Epithelial cell of prostate (primary cell): ENCODE measurements around the gene PDE11A.

Experiments used
- DNase-seq: peaks from one replicate; pipeline ENCODE4 v3.0.0-alpha.2; 2011; ENCODE audit warnings: low read depth, low spot score
- H3K27ac ChIP-seq: fragments of 450-650 bp; 2 replicates; pipeline ENCODE4 v1.5.1; 2017; ENCODE audit warnings: mild to moderate bottlenecking

Gene PDE11A

GRCh38 chr2:177712462-177712861 lies 360.1 kb downstream of the PDE11A start:
- H3K27ac ChIP-seq, result no peak overlapping the region
- no peak for DNase-seq

DNA sequence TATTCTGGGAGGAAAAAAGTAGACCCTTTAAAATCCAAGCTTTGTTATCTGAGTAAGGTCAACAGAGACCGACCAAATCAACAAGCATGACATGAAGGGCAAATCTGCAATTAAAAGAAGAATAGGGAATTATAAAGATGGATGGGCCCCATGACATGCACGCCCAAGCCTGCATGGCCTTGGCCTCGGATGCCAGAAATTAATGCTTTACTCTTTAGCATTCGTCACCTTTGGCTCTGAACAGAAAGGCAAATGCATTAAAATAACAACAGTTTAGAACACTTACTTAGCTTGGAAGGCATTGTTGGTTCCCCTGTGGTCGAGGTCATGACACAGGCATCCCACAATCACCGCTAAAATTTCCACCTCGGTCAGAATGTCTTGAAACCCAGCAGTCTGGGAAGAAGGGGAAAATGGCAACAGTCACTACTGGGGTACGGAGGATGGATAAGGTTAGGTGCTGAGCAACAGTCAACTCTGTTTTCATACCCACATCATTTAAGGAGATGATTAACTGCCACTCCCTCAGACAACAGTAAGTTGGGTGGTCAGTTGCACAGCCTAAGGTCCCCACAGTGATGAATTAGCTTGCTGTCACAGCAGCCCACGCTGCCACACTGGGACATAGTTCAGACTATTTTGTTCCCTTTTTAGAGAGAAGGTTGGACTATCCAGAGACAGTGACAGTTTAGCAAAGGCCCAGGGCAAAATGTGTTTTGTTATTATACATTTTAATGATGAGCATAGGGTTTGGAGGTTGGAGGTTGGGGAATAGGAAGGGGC lies 360.9 kb downstream of the PDE11A start:
- H3K27ac ChIP-seq, result no peak overlapping the region
- DNase-seq, result no peak

- no peak for DNase-seq
- H3K27ac ChIP-seq, result no peak overlapping the region
Observed at GRCh38 chr2:177710889-177711288, 361.7 kb downstream of the PDE11A start.

- DNase-seq, result no peak
- H3K27ac ChIP-seq, result no peak overlapping the region
Observed at GRCh38 chr2:177709986-177710401, 362.6 kb downstream of the PDE11A start.

DNA sequence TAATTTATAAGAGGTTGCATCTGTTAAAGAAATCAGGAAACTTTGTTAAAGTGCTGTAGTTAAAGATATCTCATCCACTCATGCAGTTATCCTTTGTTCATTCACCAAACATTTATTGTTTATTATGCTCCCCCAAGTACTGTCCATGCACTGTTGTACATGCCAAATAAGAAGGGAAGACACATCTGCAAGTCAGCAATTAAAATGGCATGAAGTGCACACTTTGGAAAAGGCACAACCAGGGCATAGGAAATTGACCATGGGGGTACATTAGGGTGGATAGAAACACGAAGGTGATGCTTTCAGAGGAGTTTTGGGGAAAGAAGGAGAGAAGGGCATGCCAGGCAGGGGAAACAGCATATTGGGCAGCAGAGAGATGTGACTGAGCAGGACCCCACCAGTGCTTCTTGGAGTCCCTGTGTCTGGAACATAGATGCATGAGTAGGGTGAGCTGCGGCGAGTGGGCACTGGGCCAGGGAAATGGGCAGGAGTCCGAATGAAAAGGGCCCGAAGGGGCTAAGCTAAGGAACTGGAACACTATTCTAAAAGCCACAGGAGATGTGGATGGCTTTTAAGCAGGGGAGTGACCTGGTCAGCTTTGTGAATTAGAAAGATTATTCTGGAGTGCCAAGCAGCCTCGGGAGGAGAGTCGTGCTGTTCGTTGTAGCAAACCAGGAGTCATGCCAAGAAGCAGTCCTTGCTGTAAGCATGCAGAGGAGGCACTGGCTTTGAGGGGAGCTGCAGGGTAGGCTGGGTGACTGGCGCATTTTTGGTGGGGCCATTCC lies 363.7 kb downstream of the PDE11A start:
- DNase-seq, result no peak

DNA sequence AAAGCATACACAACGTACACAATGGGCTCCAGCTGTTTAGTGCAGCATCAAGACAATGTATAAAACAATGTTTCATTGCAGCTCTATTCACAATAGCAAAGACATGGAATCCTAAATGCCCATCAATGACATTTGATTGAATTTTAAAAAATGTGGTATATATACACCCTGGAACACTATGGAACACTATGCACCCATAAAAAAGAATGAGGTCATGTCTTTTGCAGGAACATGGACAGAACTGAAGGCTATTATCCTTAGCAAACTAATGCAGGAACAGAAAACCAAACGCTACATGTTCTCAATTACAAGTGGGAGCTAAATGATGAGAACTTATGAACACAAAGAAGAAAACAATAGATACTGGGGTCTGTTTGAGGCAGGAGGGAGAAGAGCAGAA lies 364.5 kb downstream of the PDE11A start:
- no peak for DNase-seq
- H3K27ac ChIP-seq, result no peak overlapping the region

More for the DNA sequence above, 363.7 kb downstream of the PDE11A start:
- no peak overlapping the region for H3K27ac ChIP-seq

DNA sequence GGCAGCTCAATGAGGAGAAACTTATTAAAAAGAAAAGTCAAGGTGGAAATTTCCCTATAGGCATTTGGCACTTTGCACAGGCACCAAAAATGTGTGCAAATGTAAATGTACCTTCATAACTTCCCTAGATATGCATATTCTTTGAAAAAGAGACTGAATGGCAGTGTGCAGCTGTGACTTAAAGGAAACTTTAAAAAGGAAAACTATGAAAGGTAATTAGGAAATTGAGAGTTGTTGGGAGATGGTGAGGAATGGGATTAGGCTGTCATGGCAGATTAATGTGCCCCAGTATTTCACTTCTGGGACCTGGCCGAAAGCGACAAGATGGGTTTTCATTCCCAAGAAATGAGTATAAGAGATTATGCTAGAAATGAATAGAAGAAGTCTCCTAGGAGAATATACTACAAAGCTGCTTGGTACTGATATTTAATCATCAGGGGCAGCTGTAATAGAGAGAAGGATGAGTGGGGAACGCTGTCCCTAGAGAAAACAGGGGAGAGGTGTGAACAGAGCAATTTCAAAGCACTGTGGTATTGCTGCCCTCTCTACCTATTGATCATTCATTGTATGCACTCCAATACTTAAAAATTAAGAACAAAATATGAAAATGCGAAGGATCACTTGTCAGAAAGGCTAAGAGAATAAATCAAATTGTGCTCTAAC lies 366.9 kb downstream of the PDE11A start:
- no peak overlapping the region for H3K27ac ChIP-seq
- DNase-seq, result no peak

DNA sequence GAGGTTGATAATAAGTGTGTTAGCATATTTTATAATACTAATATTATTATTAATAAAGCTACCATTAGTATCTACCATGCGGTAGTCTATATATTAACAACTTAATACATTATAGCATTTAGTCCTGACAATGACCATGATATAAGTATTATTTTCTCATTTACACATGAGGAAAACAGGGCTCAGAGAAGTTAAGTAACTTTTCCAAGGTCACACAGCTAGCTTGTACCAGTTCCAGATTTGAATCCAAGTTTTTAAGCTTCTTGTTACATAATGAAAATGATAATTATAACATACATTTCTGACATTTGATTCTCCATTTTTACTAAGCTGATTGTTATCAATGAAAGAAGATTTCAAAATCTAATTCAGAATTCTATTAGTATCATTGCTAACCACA lies 369.4 kb downstream of the PDE11A start:
- no peak overlapping the region for H3K27ac ChIP-seq
- no peak for DNase-seq

GRCh38 chr2:177698281-177698680 lies 374.3 kb downstream of the PDE11A start:
- H3K27ac ChIP-seq, result no peak overlapping the region
- DNase-seq, result no peak

DNA sequence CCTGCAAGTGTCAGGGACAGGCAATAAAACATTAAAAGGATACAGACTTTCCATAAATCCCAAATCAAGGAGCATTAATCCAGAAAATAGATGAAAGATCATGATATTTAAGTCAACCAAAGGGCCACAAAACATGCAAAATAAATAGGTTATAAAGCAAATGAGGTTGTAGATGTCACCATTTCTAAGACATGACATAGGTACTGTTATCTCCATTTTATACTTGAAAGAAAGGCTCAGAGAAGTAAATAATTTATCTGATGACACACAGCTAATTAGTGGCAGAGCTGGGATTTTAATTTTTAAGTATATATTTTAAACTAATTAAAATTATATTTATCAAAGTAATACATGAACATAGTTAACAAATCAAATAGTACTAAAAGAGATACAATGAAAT lies 378.2 kb downstream of the PDE11A start:
- no peak overlapping the region for H3K27ac ChIP-seq
- no peak for DNase-seq

DNA sequence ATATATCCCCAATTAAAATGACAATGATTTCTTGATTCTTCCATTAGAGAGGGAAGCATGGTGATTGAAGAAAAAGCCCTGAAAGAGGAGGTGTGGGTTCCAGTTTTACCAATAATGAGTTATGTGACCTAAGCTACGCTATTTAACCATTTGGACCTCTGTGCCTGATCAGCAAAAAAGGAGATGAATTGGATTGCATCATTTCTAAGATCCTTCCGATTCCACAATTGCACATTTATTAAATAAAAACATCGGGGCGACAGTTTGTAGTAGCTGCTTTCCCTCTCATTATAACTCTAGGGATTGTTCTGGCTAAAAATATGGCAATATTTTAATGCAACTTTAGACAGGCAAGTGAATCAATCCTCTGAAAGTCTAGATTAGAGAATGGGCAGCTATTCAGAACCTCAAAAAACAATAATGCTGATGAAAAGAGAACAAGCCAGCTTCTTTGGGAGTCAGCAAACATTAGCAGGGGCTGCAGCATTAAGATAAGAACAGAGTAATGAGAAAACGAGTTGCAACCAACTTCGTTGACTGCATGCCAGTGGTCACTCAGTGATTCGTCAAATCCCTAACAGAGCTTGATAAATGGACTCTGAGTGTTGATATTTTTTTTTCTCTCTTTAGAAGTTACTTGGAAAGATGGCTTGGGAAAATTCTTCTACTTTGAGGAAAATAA lies 378.8 kb downstream of the PDE11A start:
- no peak for DNase-seq

DNA sequence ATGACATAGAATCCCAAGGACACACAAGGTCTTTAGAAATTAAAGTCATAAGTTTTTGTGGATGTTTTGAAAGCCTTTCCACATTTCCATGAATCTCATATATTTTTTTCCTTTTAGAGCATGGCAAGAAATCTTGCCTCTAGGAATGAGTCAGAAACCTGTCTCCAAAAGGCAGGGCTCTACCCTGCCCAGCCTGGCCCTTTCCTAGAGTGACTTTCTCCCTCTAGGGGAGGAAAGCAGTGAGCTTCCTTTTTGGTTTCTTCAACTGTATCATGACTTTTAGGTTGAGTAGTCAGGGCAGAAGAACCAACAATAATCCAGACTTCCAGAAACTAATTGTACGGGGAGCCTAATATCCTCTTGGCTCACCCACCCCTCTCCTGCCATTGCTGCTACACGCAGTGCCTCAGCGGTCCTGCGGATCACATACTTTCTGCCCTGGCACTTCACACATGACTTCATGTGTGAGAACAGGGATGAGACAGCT lies 379.8 kb downstream of the PDE11A start:
- peak; percentile 31 for DNase-seq

More for the DNA sequence above, 378.8 kb downstream of the PDE11A start:
- H3K27ac ChIP-seq, result no peak overlapping the region

DNA sequence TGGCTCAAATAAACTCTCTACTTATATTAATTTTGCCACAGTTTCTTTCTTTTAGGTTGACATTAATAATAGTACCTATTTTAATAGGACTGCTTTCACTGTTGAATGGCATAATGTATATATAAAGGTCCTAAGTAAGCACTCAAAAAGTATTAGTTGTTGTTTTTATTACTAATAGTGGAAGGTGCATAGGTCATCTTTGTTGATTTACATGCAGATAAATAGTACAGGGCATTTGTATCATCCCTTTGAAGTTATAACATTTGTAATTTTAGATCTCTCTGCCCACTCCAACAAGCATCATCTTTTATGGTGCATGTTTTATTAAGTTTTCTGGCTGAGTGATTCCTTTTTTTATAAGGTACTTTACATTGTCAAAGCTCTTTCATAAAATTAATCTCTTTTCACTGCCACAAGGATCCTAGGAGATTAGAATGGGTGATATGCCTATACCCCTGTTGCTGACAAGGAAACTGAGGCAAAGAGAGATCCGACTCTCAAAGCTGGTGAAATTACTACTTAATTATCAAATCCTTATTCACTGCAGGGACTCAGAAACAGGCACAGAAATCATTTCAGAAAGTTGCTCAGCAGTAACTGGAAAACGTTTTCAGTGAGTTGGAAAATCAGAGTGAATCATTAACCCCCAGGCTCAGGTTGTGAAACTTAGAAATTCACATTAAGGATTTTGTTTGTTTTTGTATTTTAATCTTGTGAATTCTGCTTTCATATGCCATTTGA lies 380.4 kb downstream of the PDE11A start:
- DNase-seq, result no peak
- H3K27ac ChIP-seq, result peak overlapping the region; percentile 29

More for the DNA sequence above, 379.8 kb downstream of the PDE11A start:
- peak overlapping the region; percentile 29 for H3K27ac ChIP-seq

- H3K27ac ChIP-seq, result no peak overlapping the region
- DNase-seq, result no peak
Observed at GRCh38 chr2:177691177-177691576, 381.4 kb downstream of the PDE11A start.

DNA sequence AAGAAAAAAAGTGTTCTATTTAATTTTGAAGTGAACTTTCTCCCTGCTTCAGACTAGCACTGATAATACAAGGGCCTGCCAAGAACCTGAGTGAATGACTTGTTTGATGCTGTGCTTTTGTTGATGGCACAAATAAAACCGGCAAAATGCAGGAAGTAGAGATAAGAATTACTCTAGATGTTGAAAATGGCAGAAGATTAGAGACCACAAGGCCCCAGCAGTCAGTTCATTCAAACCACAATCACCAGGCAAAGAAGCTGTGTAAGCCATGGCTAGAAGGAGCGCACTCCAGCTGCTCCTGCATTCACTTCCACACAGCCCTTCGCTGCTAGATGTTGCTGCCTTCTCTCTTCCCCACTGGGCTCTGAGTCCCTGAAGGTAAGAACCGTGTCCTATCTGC lies 383.0 kb downstream of the PDE11A start:
- no peak for DNase-seq
- no peak overlapping the region for H3K27ac ChIP-seq

DNA sequence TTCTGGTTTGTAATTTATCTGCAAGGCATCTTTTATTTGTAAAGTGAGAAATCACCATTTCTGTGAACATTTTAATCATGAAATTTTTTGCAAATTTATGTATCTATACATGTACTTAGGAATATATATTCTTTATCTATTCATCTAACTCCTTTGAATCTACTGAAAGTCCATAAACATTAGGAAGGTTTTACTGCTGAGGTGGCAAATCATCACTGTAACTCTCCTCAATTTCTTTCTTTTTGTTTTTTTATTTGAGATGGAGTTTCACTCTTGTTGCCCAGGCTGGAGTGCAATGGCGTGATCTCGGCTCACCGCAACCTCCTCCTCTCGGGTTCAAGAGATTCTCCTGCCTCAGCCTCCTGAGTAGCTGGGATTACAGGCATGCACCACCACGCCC lies 383.7 kb downstream of the PDE11A start:
- DNase-seq, result no peak
- no peak overlapping the region for H3K27ac ChIP-seq

- DNase-seq, result no peak
- no peak overlapping the region for H3K27ac ChIP-seq
Observed at GRCh38 chr2:177683661-177684069, 388.9 kb downstream of the PDE11A start.

GRCh38 chr2:177682836-177683660 lies 389.5 kb downstream of the PDE11A start:
- H3K27ac ChIP-seq, result no peak overlapping the region
- DNase-seq, result no peak

DNA sequence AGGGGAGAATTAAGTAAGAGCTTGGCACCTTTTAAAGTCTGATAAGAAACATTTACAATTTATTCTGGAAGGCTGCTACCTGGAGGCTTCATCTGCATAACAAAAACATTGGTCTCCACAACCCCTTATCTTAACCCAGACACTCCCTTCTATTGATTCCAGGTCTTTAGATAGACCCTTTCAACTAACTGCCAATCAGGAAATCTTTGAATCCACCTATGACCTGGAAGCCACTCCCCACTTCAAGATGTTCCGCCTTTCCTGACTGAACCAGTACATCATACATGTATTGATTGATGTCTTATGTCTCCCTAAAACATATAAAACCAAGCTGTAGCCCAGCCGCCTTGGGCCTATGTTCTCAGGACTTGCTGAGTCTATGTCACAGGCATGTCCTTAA lies 390.6 kb downstream of the PDE11A start:
- no peak overlapping the region for H3K27ac ChIP-seq
- DNase-seq, result no peak
